Left renal cortex interstitium (tissue), 4 donors: ENCODE data around the gene TPPP. TPM values are rescaled to one million over a fixed set of nuclear protein-coding genes. Genes with fewer than 3 reads are reported as not detected.

Experiments
- DNase-seq, 4 donors: peaks; one replicate each; pipeline ENCODE4 v3.0.0-alpha.2; 2013; ENCODE audit warnings: low read depth in 4 of 4, low spot score in 2 of 4, missing footprints in 1 of 4
- polyA plus RNA-seq, 4 donors: library from polyadenylated mRNA; unstranded; fragments of 120-200 nt; gene quantifications; one replicate each; pipeline ENCODE4 v1.2.1, GENCODE V29; 2013; ENCODE audit not compliant: insufficient read length in 4 of 4

TPPP gene
- polyA plus RNA-seq, 4 donors = 4.1 to 5.3 (median 4.7) TPM

DNA sequence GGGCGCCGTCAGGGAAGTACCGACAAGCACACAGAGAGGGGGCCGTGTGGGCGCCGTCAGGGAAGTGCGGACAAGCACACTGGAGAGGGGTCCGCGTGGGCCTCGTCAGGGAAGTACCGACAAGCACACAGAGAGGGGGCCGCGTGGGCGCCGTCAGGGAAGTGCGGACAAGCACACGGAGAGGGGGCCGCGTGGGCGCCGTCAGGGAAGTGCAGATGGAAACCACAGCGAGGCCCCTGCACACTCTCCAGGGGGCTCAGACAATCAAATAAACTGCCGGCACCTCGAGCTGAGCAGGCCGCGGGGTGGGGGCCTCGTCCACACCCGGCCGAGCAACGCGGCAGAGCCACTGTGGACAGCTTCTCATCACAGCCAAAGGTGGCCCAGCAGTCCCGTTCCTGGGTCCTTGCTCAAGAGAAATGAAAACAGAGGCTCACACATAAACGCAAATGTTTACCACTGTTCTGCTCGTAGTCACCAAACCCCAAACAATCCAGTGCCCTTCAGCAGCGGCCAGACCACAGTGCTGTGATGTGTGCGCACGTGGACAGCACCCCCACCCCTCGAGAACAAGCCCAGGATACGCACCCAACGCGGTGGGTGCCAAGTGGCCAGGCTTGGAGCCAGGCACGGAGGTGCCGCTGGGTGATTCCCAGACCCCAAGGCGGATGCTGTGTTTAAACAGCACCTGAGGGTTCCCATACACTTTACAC is 24.7 kb downstream of the TPPP start:
- DNase-seq = no peak

DNA sequence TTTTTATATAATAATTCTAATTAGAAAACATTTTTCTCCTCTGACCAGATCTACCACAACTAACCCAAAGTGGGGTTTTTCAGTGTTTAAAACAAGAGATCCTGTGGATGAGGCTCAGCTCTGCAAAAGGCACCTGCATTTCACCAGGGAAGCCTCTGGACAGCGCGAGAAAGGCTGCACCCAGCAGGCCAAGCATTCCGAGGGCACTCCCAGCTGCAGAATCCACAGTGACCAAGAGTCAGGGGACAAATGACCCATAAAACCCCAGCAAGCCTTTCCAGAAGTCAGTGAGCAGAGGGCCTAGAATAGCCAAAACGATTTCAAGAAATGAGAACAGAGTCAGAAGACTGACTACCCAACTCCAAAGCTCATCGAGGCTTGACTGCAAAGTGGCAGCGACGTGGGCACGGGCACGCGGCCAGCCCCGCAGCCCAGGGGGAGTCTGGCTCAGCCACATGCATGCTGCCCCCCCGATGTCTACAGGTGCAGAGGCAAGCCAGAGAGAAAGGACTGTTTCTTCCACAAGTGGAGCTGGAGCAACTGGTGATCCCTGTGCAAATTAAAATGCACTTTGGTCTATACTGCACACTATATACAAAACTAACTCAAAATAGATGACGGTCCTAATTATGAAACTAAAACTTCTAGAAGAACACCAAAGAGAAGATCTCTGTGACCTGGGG is 26.2 kb downstream of the TPPP start:
- no peak for DNase-seq

DNA sequence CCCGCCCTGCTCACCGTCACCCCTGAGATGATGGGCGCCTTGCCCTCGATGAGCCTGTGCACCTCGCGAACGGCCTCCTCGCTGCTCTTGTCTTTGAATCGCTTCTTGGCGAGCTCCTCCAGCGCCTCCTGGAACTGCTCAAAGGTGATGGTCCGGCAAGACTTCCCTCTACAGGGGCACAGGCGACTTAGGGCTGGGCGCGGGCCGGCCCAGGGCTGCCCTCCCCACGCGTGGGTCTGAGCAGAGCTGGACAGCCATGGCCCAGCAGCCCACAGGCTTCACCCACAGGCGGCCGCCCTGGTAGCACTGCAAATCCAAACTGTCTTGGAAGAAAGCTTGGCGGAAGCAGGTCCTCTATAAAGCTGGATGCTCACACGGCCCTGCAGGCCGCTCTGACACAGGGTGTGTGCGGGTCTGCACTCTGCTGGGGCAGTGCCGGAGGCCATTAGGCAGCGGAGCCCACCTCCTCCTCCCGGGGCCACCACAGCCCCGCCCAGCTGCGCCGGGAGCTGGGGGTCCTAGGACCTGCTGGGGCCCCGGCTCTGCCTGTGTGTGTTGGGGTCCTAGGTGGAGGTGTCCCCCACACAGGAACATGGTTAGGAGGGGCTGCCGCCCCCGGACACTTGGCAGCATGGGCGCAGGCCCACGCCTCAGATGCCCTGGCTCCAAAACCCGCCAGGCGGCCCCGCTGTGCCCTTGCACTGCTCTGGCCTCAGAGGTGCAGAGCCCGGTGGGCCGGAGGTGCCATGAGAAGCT is 27.0 kb downstream of the TPPP start:
- no peak for DNase-seq

DNA sequence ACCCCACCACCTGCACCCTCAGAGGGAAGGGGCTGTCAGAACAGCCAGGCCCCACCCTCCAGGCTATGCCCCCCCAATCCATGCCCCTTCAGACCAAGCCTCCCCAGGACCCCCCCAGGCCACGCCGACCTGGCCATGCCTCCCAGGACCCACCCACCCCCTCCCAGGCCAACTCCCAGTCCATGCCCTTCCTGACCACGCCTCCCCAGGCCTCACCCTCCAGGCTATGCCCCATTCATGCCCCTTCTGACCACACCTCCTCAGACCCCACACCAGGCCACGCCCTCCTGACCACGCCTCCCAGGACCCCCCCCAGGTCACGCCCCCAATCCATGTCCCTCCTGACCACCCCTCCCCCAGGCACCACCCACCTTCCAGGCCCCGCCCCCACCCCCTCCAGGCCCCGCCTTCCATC is 27.6 kb downstream of the TPPP start:
- no peak for DNase-seq

DNA sequence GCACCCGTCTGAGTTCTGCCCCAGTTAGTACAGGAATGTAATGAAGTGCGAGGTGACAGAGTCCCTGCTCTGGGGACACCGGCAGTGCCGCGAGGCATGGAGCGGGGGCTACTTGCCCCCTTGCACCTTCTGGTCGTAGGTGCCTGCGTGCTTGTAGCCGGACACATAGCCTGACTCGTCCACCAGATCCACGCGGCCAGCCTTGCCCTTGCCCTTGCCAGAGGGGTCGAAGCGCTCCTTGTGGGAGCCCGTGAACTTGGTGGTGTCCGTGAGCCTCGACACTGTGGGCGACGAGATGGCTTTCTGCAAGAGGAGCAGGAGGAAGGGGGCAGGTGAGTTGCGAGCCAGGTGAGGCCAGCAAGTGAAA is 28.2 kb downstream of the TPPP start:
- no peak for DNase-seq

DNA sequence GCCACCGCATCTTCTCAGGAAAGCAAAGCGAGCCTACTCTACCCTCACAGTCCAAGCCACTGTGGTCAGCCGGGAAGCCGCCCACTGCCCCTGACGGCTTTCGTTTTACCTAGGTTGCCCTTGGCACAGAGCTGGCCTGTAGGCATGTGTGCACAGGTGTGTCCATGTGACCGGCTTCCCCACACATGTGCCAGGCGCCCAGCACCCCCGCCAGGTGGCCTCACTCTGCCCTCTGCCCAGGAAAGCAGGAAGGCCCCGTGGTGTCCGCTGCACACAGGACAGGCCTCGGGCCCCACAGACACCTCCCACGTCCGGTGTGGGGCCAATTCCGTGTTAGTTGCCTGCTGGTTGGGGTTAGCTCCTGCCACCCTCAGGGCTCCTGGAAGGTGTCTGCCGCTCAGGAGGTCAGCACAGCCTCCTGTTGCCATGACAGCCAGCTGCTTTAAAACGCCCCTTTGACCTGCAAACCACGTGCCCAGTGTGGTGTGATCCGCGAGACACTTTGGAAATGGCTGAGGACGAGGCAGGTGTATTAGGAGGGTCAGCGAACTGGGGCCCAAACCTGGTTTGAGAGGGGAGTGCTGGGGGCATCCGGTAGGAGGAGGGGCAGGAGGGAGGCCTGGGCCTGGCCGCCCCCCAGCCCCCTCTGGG is 28.7 kb downstream of the TPPP start:
- DNase-seq = no peak

DNA sequence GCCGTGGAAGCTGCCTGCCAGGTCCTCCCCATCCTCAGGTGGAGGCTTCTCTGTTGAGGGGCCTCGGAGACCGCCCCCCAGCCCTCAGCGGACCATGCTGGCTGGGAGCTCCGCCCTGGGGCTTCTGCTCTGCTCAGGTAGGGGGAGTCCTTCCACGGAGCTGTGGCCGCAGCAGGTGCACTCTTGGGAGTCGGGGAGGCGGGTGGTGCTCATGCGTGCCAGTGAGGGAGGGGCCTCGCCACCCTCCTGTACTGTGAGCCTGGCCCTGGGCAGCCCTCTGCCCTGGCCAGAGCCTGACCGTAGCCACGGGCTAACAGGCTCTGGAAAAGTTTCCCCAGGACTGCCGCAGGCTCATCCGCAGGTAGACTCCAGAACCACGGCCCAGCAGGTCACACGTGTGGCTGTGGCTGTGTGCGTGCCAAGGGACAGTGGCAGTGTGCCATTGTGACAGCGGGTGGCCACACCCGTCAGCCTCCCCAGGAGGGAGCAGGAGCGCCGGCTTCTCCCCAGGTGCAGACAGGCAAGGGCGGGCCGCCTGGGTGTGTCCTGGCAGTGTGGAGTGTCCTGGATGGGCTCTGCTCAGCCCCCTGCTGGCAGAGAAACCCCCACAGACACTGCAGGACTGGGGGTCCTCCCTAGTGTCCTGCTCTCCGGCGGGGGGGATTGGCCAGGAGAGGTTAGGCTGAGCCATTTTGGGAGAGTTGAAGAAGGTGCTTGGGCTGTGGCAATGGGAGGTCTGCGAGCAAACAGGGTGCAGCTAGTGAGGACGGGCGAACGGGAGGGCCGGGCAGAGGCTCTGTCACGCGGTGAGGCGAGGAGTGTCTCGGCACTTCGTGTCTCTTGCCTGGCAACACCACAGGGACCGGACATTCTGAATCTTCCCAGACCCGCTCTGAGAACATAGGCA is 29.5 kb downstream of the TPPP start:
- DNase-seq = no peak

DNA sequence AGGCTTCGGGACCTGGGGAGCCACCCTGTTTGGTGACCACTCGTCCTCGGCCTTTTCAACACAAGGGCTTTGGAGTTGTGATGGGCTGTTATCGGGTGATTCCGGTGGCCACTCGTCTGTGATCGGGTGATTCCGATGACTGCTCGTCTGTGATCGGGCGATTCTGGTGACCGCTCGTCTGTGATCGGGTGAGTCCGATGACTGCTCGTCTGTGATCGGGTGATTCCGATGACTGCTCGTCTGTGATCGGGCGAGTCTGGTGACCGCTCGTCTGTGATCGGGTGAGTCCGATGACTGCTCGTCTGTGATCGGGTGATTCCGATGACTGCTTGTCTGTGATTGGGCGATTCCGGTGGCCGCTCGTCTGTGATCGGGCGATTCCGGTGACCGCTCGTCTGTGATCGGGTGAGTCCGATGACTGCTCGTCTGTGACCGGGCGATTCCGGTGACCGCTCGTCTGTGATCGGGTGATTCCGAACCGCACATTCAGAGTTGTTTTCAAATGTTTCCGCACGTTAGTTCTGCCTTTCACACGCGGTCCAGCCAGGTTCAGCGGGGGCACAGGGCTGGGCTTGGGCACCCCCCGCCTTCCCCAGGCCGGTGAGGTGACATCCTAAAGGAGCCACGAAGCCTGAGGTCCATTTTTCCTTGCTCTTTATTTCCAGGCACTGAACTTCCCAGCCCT is 30.3 kb downstream of the TPPP start:
- no peak for DNase-seq

DNA sequence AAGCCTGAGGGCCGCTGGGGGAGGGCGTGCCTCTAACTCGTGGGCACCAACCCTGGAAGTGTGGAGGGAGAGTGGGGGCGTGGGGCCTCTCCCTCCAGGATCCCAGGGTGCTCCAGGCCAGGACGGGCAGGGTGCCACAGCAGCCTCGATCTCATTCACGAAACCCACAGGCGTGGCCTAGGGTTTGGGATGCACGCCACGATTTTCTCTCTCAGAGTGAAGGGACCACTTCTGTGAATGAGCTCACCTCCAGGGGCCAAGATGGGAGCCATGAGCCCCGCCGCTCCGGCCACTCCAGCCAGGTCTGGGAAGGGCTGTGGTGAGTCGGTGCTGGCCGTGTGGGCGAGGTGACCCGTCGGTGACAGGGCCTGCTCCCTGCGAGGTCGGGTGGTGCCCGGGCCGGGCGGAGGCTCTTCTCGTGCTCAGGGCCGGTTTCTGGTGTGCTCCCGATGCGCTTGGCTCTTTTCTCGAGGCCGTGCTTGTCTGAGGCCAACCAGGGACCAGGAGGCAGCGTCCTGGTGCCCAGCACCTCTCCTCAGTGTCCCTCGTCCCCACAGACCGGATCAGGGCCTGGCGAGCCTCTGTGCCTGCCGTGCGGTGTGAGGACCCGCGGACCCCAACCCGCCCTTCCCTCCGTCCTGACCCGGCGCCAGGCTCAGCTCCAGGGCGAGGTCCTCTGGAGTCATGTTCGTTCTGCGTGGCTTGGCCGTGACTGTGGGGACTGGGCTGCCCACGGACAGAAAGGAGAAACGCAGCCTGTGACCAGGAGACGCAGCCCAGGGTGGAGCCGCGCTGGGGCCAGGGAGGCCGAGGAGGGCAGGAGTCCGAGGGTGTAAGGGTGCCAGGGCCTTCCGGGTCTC is 31.0 kb downstream of the TPPP start:
- no peak for DNase-seq

DNA sequence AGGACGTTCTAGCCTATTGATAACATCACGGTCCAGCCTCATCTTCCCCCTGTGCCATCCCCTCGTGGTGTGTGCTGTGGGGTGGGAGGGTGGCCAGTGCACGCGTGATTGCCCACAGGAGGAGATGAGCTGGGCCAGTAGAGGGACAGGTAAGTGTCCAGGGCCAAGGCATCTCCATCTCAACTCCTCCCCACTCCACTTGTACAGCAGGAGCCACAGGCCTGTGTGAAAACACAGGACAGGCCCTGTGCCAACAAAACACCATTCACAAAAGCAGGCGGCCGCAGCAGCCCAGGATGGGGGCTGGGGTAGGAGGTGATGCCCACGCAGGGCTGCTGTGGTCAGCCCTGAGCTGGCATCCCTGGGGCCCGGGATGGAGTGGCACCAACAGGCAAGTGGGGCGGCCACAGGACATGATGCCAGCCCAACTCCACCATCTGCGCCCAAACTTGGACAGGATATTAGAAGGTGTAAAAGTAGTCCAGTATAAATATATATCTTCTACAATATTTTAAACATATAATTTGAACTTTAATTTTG is 32.6 kb downstream of the TPPP start:
- no peak for DNase-seq

DNA sequence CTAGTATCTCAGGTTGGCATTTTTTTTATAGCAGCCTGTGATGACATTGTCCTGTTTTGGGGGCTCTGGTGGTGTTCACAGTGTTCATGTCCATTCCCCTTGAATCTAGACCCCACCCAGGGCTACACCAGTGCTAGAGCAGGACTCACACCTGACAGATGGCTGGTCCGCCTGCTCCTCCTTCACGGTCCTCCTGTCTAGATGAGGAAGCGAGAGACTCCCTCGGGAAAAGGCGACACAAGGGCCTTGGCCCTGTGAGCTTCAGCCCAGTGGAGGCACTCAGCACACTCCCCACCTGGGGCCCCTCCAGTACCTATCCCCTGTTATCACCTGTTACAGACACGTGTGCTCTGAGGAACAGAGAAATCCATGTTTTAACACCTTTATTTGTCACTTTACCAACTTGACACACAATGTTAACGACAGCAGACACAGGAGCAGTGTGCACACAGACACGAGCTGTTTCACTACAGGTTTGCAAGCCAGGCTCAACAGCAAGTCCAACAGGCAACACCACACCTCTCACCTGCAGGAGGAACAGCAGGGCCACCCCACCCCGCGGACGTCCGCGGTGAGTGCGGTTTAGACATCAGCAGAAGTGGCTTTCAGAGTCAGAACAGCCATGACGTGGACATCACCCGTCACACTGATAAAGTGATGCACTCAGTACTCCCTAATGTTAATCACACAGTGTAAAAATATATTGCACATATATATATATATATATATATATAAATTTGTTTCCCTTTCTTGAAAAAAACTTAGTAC is 33.5 kb downstream of the TPPP start:
- DNase-seq = no peak

DNA sequence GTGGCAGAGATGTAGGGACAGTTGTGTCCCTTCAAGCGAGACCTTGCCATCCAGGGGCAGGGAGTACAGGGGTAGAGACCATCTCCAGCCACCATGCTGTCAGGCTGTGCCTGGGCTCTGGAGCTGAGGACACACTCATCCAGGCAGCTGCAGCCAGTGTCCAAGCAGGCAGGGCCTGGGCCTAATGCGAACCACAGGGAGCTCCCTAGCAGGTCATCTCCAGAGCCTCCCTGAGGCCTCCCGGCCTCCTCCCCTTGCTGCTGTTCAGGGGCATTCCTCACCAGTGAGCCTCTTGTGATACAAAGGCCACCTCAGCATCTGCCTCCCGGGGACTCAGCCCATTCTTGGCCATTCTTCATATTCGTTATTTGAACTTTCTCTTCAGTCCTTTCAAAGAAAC is 35.0 kb downstream of the TPPP start:
- DNase-seq = no peak

DNA sequence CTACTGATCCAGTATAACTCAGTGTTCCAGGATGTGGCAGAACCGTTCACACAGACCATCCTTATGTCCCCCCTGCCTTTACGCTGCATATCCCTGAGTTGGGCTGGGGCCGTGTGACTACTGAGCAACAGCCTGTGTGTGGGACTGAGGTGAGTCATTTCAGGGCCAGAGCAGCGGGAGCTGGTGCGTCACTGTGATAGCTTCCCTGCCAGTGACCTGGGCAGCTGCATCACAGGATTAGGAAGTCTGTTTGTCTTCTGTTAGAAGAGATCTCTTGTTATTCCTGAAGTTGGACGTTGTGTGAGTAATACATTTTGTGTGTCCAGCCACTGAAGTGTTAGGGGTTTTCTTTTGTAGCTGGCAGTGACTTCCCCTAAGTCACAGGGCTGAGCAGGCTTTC is 35.6 kb downstream of the TPPP start:
- no peak for DNase-seq

DNA sequence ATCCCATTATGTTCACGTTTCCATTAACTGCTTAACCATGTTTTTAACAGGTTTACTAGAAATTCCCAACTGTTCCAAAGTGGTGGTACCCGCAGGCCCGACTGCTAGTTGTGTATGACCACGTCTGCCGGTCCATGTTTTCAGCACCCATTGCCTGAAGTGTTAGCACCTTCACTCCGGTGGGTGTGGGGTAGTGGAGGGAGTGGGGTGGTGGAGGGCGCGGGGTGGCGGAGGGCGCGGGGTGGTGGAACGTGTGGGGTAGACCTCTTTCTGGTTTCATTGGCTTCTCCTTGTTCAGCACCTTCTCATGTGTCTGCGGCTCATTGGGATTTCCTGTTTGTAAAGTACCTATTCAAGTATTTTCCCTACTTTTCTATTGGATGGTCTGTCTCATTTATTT is 37.7 kb downstream of the TPPP start:
- DNase-seq = no peak

DNA sequence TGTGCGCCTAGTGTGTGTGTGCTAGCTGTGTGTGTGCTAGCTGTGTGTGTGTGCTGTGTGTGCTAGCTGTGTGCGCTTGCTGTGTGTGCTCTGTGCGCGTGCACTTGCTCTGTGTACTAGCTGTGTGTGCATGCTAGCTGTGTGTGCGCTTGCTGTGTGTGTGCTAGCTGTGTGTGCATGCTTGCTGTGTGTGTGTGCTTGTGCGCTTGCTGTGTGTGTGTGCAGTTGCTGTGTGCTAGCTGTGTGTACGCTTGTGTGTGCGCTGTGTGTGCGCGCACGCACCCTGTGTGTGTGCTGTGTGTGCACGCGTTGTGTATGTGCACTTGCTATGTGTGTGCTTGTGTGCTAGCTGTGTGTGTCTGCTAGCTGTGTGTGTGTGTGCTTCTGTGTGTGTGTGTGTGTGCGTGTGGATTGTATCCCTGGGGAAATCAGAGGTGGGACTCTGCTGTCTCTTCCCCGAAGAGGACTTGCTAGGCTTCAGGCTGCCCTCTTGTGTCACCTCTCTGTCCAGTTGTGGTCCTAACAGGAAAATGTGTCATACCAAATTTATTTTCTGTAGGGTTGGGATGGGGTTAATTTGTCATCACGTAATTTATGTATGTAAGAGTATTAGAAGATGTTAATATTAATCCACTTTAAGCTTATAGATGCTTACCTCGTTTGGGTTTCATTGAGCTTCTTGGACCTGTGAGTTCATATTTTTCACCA is 38.9 kb downstream of the TPPP start:
- DNase-seq = no peak

DNA sequence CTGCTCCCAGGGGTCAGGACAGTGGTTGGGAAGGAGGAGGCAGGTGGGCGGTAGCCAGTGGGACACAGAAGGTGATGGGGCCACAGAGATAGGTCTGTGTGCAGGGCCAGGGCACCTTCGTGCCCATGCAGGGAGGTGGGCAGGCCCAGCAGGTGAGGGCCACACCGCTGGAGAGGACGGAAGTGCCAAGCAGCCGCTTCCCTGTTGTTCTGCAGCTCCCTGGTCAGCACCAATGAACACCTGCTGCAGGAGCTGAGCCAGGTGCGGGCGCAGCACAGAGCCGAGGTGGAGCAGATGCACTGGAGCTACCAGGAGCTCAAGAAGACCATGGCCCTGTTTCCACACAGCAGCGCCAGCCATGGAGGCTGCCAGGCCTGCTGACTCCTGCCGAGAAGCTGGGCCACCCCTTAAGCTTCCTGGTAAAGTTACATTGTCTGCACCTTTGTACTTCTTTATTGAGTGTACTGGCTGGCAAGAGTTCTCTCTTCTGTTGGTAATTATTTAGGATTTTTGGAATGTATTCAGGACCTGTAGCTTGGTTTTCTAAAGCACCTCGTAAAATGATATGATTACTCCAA is 40.3 kb downstream of the TPPP start:
- no peak for DNase-seq

DNA sequence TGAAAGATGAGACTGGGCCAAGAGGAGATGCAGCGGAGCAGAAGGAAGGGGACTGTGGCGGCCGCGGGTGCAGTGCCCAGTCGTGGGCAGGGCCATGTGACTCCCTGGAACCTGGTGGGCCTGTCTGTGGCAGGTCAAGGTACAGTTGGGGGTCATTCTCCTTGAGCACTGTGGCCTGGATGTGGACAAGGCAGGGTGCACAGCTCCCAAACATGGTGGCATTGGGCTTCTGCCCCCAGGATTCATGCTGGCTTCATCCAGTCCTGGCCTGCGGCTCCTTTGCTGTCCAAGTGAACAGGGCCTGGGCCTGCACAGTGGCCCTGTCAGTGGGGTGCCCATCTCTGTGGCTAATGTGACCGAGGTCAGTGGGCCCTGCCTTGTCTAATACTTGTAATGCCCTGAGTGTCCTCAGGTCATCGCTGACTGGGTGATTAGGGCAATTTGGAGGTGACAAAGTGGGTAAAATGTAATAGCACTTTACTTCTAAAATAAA is 41.1 kb downstream of the TPPP start:
- no peak for DNase-seq
